ENCODE data around the gene LIPN. TPM values are rescaled to one million over a fixed set of nuclear protein-coding genes. Genes with fewer than 3 reads are reported as not detected.

Gene LIPN
- polyA plus RNA-seq, 1 donor from 2014 or later: not detected

DNA sequence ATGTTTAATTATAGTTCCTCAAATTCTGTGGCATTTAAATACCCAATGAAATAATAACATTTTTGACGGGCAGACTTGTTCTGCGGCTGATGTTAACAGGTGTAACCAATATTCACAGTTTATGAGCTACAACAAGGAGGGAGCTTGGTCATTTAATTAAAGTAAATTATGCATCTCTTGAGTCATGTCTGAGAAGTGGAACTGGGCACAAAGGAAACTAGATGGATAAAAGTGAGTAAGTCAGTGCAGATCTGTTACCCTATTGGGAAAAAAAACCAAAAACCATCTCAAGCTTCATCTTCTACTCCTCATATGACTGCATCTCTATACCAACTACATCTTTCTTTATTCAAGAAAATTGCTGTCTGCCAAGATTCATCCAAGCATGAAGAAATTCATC lies 67.9 kb downstream of the LIPN start:
- H3K36me3 ChIP-seq (ENCODE audit: insufficient read depth, low read length): no peaks in the 10 kb centered on the region
- no peaks in the 10 kb centered on the region for H4K20me1 ChIP-seq (ENCODE audit: insufficient read depth)
- H3K9me3 ChIP-seq (ENCODE audit: low read length): no peaks in the 10 kb centered on the region
- TF ChIP-seq MXI1 (conservative IDR thresholded peaks at IDR 0.05; ENCODE audit: poor library complexity, severe bottlenecking) (no peak), TAF1 (IDR thresholded peaks at IDR 0.05; ENCODE audit: low read depth) (no peak), SMC3 (conservative IDR thresholded peaks at IDR 0.05; ENCODE audit: poor library complexity) (no peak), RAD21 (conservative IDR thresholded peaks at IDR 0.05) (no peak), EP300 (conservative IDR thresholded peaks at IDR 0.05; ENCODE audit: poor library complexity, severe bottlenecking) (no peak), EZH2 (IDR thresholded peaks at IDR 0.05; ENCODE audit: borderline replicate concordance, insufficient read depth, low read length, poor library complexity, severe bottlenecking) (no peak), POLR2AphosphoS5 (IDR thresholded peaks at IDR 0.05) (no peak)
- TF ChIP-seq, protein P1, sequence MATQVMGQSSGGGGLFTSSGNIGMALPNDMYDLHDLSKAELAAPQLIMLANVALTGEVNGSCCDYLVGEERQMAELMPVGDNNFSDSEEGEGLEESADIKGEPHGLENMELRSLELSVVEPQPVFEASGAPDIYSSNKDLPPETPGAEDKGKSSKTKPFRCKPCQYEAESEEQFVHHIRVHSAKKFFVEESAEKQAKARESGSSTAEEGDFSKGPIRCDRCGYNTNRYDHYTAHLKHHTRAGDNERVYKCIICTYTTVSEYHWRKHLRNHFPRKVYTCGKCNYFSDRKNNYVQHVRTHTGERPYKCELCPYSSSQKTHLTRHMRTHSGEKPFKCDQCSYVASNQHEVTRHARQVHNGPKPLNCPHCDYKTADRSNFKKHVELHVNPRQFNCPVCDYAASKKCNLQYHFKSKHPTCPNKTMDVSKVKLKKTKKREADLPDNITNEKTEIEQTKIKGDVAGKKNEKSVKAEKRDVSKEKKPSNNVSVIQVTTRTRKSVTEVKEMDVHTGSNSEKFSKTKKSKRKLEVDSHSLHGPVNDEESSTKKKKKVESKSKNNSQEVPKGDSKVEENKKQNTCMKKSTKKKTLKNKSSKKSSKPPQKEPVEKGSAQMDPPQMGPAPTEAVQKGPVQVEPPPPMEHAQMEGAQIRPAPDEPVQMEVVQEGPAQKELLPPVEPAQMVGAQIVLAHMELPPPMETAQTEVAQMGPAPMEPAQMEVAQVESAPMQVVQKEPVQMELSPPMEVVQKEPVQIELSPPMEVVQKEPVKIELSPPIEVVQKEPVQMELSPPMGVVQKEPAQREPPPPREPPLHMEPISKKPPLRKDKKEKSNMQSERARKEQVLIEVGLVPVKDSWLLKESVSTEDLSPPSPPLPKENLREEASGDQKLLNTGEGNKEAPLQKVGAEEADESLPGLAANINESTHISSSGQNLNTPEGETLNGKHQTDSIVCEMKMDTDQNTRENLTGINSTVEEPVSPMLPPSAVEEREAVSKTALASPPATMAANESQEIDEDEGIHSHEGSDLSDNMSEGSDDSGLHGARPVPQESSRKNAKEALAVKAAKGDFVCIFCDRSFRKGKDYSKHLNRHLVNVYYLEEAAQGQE (IDR thresholded peaks at IDR 0.05; ENCODE audit: borderline replicate concordance): no peak
- TF ChIP-seq, protein P2, sequence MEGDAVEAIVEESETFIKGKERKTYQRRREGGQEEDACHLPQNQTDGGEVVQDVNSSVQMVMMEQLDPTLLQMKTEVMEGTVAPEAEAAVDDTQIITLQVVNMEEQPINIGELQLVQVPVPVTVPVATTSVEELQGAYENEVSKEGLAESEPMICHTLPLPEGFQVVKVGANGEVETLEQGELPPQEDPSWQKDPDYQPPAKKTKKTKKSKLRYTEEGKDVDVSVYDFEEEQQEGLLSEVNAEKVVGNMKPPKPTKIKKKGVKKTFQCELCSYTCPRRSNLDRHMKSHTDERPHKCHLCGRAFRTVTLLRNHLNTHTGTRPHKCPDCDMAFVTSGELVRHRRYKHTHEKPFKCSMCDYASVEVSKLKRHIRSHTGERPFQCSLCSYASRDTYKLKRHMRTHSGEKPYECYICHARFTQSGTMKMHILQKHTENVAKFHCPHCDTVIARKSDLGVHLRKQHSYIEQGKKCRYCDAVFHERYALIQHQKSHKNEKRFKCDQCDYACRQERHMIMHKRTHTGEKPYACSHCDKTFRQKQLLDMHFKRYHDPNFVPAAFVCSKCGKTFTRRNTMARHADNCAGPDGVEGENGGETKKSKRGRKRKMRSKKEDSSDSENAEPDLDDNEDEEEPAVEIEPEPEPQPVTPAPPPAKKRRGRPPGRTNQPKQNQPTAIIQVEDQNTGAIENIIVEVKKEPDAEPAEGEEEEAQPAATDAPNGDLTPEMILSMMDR (IDR thresholded peaks at IDR 0.05; ENCODE audit: poor library complexity, severe bottlenecking): no peak
- no peaks in the 10 kb centered on the region for H3K27me3 ChIP-seq (ENCODE audit: insufficient read depth, low read depth, low read length)
- H3K9ac ChIP-seq (ENCODE audit: low read length): no peak overlapping the region
- H3K4me2 ChIP-seq (ENCODE audit: low read length): no peak overlapping the region
- H2AFZ ChIP-seq (ENCODE audit: low read depth, low read length): no peak overlapping the region
- no peaks in the 10 kb centered on the region for H3F3A ChIP-seq (ENCODE audit: insufficient read depth, low read length, poor library complexity, severe bottlenecking)
- no peaks in the 10 kb centered on the region for H3K79me2 ChIP-seq (replicated peaks; ENCODE audit: insufficient read depth, low read length)
- no peaks in the 10 kb centered on the region for H3K9me2 ChIP-seq (ENCODE audit: insufficient read depth, low read length)
- H3K4me3 ChIP-seq (ENCODE audit: low read length): no peak overlapping the region
- H3K27ac ChIP-seq (ENCODE audit: low read length): no peak overlapping the region

DNA sequence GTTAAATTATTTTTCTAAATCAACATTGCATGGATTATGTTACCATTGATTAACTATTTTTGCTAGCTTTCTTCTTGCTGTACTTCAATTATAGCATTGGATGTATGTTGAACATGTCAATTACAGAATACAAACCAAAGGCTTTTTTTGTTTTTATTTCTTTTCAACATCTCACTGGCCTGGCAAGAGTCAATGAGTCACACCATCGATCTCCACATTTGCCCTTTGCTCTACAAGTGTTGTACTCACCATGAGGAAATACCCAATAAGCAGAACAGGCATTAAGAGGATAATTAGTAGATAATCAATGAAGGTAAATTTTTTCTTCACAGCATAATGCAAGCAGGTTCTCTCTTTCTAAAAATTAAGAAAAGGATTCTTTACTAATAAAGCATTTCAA lies 68.5 kb downstream of the LIPN start:
- Histone ChIP-seq H3K79me2 (replicated peaks; ENCODE audit: insufficient read depth, low read length) (no peaks in the 10 kb centered on the region), H3K9ac (ENCODE audit: low read length) (no peak overlapping the region), H3K36me3 (ENCODE audit: insufficient read depth, low read length) (no peaks in the 10 kb centered on the region), H3K4me2 (ENCODE audit: low read length) (no peak overlapping the region), H3K9me2 (ENCODE audit: insufficient read depth, low read length) (no peaks in the 10 kb centered on the region), H3K27ac (ENCODE audit: low read length) (no peak overlapping the region), H3K4me3 (ENCODE audit: low read length) (no peak overlapping the region), H3K27me3 (ENCODE audit: insufficient read depth, low read depth, low read length) (no peaks in the 10 kb centered on the region), H2AFZ (ENCODE audit: low read depth, low read length) (no peak overlapping the region), H4K20me1 (ENCODE audit: insufficient read depth) (no peaks in the 10 kb centered on the region), H3F3A (ENCODE audit: insufficient read depth, low read length, poor library complexity, severe bottlenecking) (no peaks in the 10 kb centered on the region), H3K9me3 (ENCODE audit: low read length) (no peaks in the 10 kb centered on the region)
- TF ChIP-seq, protein P2 (IDR thresholded peaks at IDR 0.05; ENCODE audit: poor library complexity, severe bottlenecking): no peak
- TF ChIP-seq EP300 (conservative IDR thresholded peaks at IDR 0.05; ENCODE audit: poor library complexity, severe bottlenecking): no peak

Other genes with a start within 250 kb of the LIPN start
- 0.20 and 0.66 TPM in 2 replicates for gene RNLS, start 176.7 kb upstream of the LIPN start, polyA plus RNA-seq
- gene LIPJ, start 173.3 kb upstream of the LIPN start, polyA plus RNA-seq: 0.15 and 0.16 TPM in 2 replicates
- not detected in 2 replicates for gene LIPF, start 95.6 kb upstream of the LIPN start, polyA plus RNA-seq
- gene LIPK, start 53.8 kb upstream of the LIPN start, polyA plus RNA-seq: not detected in 2 replicates
- not detected in 2 replicates for gene LIPM, start 42.7 kb downstream of the LIPN start, polyA plus RNA-seq
- gene ANKRD22, start 91.8 kb downstream of the LIPN start, polyA plus RNA-seq: 0.57 and 1.3 TPM in 2 replicates
- gene STAMBPL1, start 120.2 kb downstream of the LIPN start, polyA plus RNA-seq: 21.9 and 22.4 TPM in 2 replicates
- gene ACTA2, start 192.8 kb downstream of the LIPN start, polyA plus RNA-seq: 0.53 and 1.2 TPM in 2 replicates
- 1.2 and 2.5 TPM in 2 replicates for gene FAS, start 230.8 kb downstream of the LIPN start, polyA plus RNA-seq

Data from neural cell (in vitro differentiated cells).